Activated CD8-positive, alpha-beta memory T cell treated with anti-CD3 and anti-CD28 coated beads, Interleukin-2, amount 50 U/mL, for 24 hours (primary cell): ENCODE measurements around the gene NREP.

ENCODE experiments used
- DNase-seq: peaks from one replicate; pipeline ENCODE4 v3.0.0-alpha.2; 2020; ENCODE audit errors: extremely low read depth

NREP gene

GRCh38 chr5:111697215-111697614, 59.8 kb downstream of the NREP start:
- DNase-seq = no peak

GRCh38 chr5:111695991-111696390, 61.0 kb downstream of the NREP start:
- no peak for DNase-seq

- DNase-seq = no peak
Measured at GRCh38 chr5:111694133-111694532, 62.9 kb downstream of the NREP start.

- DNase-seq = no peak
Measured at GRCh38 chr5:111691914-111692313, 65.1 kb downstream of the NREP start.

- no peak for DNase-seq
Measured at GRCh38 chr5:111691508-111691907, 65.5 kb downstream of the NREP start.

- no peak for DNase-seq
Measured at GRCh38 chr5:111689357-111689935, 67.5 kb downstream of the NREP start.

GRCh38 chr5:111685969-111686368, 71.0 kb downstream of the NREP start:
- no peak for DNase-seq

GRCh38 chr5:111682641-111683040, 74.4 kb downstream of the NREP start:
- DNase-seq = no peak

- no peak for DNase-seq
Measured at GRCh38 chr5:111682121-111682520, 74.9 kb downstream of the NREP start.

GRCh38 chr5:111681414-111682120, 75.4 kb downstream of the NREP start:
- no peak for DNase-seq

- DNase-seq = no peak
Measured at GRCh38 chr5:111680737-111681413, 76.1 kb downstream of the NREP start.

GRCh38 chr5:111679611-111680010, 77.4 kb downstream of the NREP start:
- no peak for DNase-seq
